Pancreas (tissue), 10 donors: ENCODE measurements around the gene ZNF248. TPM values are rescaled to one million over a fixed set of nuclear protein-coding genes. Genes with fewer than 3 reads are reported as not detected.

Source experiments
- ATAC-seq, 4 donors: fragments of 200-7000 bp; cut with Tn5 transposase; one replicate each; pipeline versions ENCODE4 v1.8.0 to v1.9.1; 2020; ENCODE audit warnings: mild to moderate bottlenecking in 4 of 4, moderate library complexity in 4 of 4
- DNase-seq, 6 donors: peaks; one replicate each; pipeline ENCODE4 v3.0.0-alpha.2; 2020
- FAIRE-seq: peaks from 2 replicates; lab custom pipeline; 2012; peaks lifted over from hg19 to GRCh38; lab: Jason Lieb, UNC
- H3K27ac ChIP-seq, 4 donors: fragments of 200-600 bp; sonication (generic); 1 replicate in 3 of 4; 2 replicates in 1 of 4; pipeline versions ENCODE4 v1.5.0 to v1.8.0; 2020
- H3K27me3 ChIP-seq, 4 donors: fragments of 200-600 bp; one replicate each; pipeline ENCODE4 v1.8.0; 2021
- H3K36me3 ChIP-seq, 3 donors: fragments of 200-600 bp; sonication (generic) in 1 of 3; one replicate each; pipeline versions ENCODE4 v1.5.0 to v1.8.0; 2020 to 2021
- H3K4me1 ChIP-seq, 3 donors: fragments of 200-600 bp; one replicate each; pipeline ENCODE4 v1.8.0; 2021
- H3K4me3 ChIP-seq, 4 donors: fragments of 200-600 bp; sonication (generic) in 2 of 4; one replicate each; pipeline versions ENCODE4 v1.5.0 to v1.8.0; 2020 to 2021
- H3K9me3 ChIP-seq, 4 donors: fragments of 200-600 bp; one replicate each; pipeline ENCODE4 v1.8.0; 2021
- WGBS, 2 donors: extraction: QIAGEN DNeasy Blood & Tissue Kit; methylation state at CpG; one replicate each; pipeline ENCODE4 v1.1.7; 2013; 5-methylcytosine and 5-hydroxymethylcytosine counted together
- intact Hi-C, 3 donors: fragments of 100-400 bp; cut with DNase I; formaldehyde crosslinking; loops; one replicate each; pipeline versions ENCODE4 v1.11.1 to v1.14.2; 2022
- polyA plus RNA-seq, 2 donors: library from polyadenylated mRNA; stranded (reverse); fragments of 200-250 nt; gene quantifications; one replicate each; pipeline ENCODE4 v1.2.3, GENCODE V29; 2013
- total RNA-seq, 6 donors: library from RNA; stranded (reverse); fragmentation: NEBNext Ultra II Directional in 4 of 6; extraction: Animal tissue kit (Norgen Biotek cat#: 25700) in 4 of 6; gene quantifications; one replicate each; pipeline versions ENCODE4 v1.2.1 to v1.2.4, GENCODE V29; 2021 to 2023
- TF ChIP-seq, protein P1 (sequence below), 4 donors: fragments of 200-600 bp; sonication (generic) in 3 of 4; IDR thresholded peaks; one replicate each; pipeline versions ENCODE4 v1.5.0 to v1.8.0; 2021; ENCODE audit warnings: antibody characterized with exemption in 4 of 4
- donor health status: healthy with polysubstance abuse.
- donor health status: DM: no; HTN: no; CAD: no; lungs with moderate emphysema.
- donor health status: DM: no; HTN: no; CAD: no.
- donor health status: control.
- donor health status: control.
- donor health status: Bipolar disorder and iron deficiency.
- donor health status: DM: yes; HTN: yes; CAD: no.
- donor health status: DM: no; HTN: no; CAD: no.
- donor health status: DM: no; HTN: no; CAD: no.
- donor health status: DM: yes; HTN: yes; CAD: no.

The ZNF248 gene
- total and polyA plus RNA-seq, 8 donors = 2.7 to 8.3 (median 4.6) TPM

DNA sequence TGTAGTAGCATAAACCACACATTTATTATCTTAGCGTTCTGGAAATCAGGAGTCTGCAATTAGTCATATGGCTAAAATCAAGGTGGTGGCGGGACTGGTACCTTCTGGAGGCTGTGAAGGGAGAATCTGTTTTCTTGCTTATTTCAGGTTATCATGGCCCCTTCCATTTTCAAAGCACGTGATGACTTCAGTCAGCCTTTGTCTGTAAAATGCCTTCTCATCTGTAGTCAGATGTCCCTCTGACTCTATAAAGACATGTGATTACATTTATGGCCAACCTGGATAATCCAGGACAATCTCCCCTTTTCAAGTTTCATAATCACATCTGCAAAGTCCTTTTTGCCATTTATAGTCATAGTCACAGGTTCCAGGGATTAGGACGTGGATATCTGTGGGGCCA, 15.5 kb upstream of the ZNF248 start:
- H3K27ac ChIP-seq = no peak overlapping the region
- no peaks in the 10 kb centered on the region for H3K27me3 ChIP-seq
- H3K4me1 ChIP-seq = no peaks in the 10 kb centered on the region
- ATAC-seq (no peak), FAIRE-seq (no peak), DNase-seq (no peak)
- intact Hi-C loops = no loop called here
- 66 to 69% methylated on average over 4 of the region's 4 CpGs for WGBS, 2 donors
- TF ChIP-seq, protein P1, sequence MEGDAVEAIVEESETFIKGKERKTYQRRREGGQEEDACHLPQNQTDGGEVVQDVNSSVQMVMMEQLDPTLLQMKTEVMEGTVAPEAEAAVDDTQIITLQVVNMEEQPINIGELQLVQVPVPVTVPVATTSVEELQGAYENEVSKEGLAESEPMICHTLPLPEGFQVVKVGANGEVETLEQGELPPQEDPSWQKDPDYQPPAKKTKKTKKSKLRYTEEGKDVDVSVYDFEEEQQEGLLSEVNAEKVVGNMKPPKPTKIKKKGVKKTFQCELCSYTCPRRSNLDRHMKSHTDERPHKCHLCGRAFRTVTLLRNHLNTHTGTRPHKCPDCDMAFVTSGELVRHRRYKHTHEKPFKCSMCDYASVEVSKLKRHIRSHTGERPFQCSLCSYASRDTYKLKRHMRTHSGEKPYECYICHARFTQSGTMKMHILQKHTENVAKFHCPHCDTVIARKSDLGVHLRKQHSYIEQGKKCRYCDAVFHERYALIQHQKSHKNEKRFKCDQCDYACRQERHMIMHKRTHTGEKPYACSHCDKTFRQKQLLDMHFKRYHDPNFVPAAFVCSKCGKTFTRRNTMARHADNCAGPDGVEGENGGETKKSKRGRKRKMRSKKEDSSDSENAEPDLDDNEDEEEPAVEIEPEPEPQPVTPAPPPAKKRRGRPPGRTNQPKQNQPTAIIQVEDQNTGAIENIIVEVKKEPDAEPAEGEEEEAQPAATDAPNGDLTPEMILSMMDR (IDR thresholded peaks at IDR 0.05) = no peak
- H3K36me3 ChIP-seq = no peaks in the 10 kb centered on the region
- no peaks in the 10 kb centered on the region for H3K9me3 ChIP-seq
- H3K4me3 ChIP-seq = no peak overlapping the region

GRCh38 chr10:37872283-37872682, 14.9 kb upstream of the ZNF248 start:
- H3K9me3 ChIP-seq = no peaks in the 10 kb centered on the region
- ATAC-seq (no peak), FAIRE-seq (no peak), DNase-seq (no peak)
- TF ChIP-seq, protein P1 (IDR thresholded peaks at IDR 0.05) = no peak
- H3K36me3 ChIP-seq = no peaks in the 10 kb centered on the region
- intact Hi-C loops = no loop called here
- no peaks in the 10 kb centered on the region for H3K27me3 ChIP-seq
- no peak overlapping the region for H3K27ac ChIP-seq
- WGBS, 2 donors = 72 to 75% methylated on average over 5 of the region's 5 CpGs
- H3K4me1 ChIP-seq = no peaks in the 10 kb centered on the region
- H3K4me3 ChIP-seq = no peak overlapping the region

- DNase-seq (no peak), ATAC-seq (no peak), FAIRE-seq (no peak)
- no peak overlapping the region for H3K4me3 ChIP-seq
- H3K9me3 ChIP-seq = no peaks in the 10 kb centered on the region
- H3K36me3 ChIP-seq = no peaks in the 10 kb centered on the region
- intact Hi-C loops = no loop called here
- WGBS, 2 donors = 65 to 67% methylated on average over 7 of the region's 7 CpGs
- no peak overlapping the region for H3K27ac ChIP-seq
- TF ChIP-seq, protein P1 (IDR thresholded peaks at IDR 0.05) = no peak
- H3K27me3 ChIP-seq = no peaks in the 10 kb centered on the region
- H3K4me1 ChIP-seq = no peaks in the 10 kb centered on the region
Observed at GRCh38 chr10:37871568-37872251, 14.3 kb upstream of the ZNF248 start.

DNA sequence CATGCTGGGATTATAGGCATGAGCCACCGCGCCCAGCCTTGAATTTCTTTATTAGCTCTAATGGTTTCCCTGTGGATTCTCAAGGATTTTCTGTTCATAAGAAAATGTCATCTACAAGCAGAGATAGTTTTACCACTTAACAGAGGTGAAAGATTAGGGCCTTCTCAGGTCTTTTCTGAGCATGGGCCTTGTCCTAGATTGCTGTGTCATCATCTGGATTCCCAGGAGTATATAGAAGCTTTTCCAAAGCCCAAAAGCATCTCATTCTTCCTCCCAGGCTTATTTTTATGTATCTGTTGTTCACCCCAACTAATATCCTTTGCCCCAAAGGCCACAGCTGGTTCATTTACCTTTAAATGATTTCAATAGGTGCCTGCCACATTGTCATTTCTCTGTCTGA, 13.7 kb upstream of the ZNF248 start:
- Histone ChIP-seq H3K4me3 (no peak overlapping the region), H3K9me3 (no peaks in the 10 kb centered on the region), H3K27me3 (no peaks in the 10 kb centered on the region), H3K4me1 (no peaks in the 10 kb centered on the region), H3K36me3 (no peaks in the 10 kb centered on the region), H3K27ac (no peak overlapping the region)
- FAIRE-seq (no peak), DNase-seq (no peak), ATAC-seq (no peak)
- 45 to 100% methylated on average over 2 of the region's 2 CpGs for WGBS, 2 donors
- TF ChIP-seq, protein P1 (IDR thresholded peaks at IDR 0.05) = no peak
- intact Hi-C loops = no loop called here

DNA sequence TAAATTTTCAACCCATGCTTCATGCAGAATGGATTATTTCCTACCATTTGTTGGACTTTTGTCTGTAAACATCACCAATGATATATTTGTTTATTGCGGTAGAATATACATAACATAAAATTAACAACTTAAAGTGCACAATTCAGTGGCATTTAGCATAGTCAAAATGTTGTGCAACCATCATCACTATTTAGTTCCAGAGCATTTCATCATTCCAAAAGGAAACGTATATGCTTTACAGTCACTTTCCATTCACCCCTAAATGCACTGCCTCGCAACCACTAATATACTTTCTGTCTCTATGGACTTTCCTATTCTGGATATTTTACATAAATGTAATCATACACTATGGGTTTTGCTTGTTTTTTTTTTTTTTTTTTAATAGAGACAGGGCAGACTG, 11.4 kb upstream of the ZNF248 start:
- intact Hi-C loops = no loop called here
- WGBS, 2 donors = 81 to 82% methylated on average over 3 of the region's 3 CpGs

More for the DNA sequence above, 11.4 kb upstream of the ZNF248 start:
- no peaks in the 10 kb centered on the region for H3K36me3 ChIP-seq
- FAIRE-seq = no peak
- no peak overlapping the region for H3K4me3 ChIP-seq
- no peaks in the 10 kb centered on the region for H3K27me3 ChIP-seq
- H3K27ac ChIP-seq = no peak overlapping the region
- no peaks in the 10 kb centered on the region for H3K9me3 ChIP-seq
- no peaks in the 10 kb centered on the region for H3K4me1 ChIP-seq
- DNase-seq = no peak
- ATAC-seq = no peak
- TF ChIP-seq, protein P1 (IDR thresholded peaks at IDR 0.05) = no peak
